HPDE6-E6E7 (cell line): ENCODE results near the gene ASCC3.

Experiments used
- DNase-seq: peaks from one replicate; pipeline ENCODE4 v3.0.0; 2011; ENCODE audit warnings: missing footprints; ENCODE audit errors: extremely low spot score

Gene ASCC3

GRCh38 chr6:100575921-100576320 is 305.2 kb downstream of the ASCC3 start:
- no peak for DNase-seq

GRCh38 chr6:100574836-100575235 is 306.3 kb downstream of the ASCC3 start:
- DNase-seq, result no peak

DNA sequence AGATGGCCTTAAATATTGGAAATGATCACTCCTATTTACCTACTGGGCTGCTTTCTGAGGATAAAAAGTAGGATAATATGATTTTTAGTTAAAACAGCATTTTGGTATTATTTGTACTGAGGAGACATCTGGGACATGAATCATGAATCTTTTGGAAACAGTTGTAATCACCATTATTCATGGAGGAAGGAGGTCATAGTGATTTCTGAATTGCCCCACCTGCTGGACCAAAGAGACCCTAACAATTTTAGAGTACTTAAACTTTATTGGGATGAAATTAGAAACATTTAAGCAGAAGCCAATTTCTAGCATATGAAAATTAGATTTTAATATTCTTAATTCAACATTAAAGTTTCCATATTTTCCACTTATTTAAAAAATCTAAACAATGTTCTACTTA is 308.0 kb downstream of the ASCC3 start:
- peak; percentile 4 for DNase-seq

DNA sequence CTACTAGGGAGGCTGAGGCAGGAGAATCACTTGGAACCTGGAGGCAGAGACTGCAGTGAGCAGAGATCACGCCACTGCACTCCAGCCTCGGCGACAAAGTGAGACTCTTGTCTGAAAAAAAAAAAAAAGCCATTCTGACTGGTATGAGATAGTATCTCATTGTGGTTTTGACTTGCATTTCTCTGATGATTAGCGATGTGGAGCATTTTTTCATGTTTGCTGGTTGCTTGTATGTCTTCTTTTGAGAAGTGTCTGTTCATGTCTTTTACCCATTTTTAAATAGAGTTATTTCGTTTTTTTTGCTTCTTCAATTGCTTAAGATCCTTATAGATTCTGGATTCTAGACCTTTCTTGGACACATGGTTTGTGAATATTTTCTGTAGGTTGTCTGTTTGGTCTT is 312.9 kb downstream of the ASCC3 start:
- DNase-seq, result no peak

- no peak for DNase-seq
Measured at GRCh38 chr6:100566563-100566962, 314.6 kb downstream of the ASCC3 start.

GRCh38 chr6:100565439-100566104 is 315.6 kb downstream of the ASCC3 start:
- no peak for DNase-seq

DNA sequence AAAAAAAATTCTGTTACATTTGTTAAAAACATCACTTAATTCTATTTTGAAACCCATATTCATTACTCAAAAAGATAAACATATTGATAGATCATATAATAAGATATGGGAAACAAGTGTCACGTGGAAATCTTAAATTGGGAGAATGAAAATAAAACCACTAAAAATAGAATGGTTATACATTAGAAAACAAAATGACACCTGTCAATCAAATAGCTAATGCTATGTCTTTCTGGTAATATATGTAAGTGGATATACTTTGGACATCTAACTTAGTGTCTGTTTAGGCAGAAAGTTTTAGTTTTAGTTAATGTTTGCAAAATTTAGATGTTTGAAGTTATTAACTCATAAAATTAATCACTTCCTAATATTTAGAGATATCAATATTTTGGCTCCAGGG is 321.3 kb downstream of the ASCC3 start:
- no peak for DNase-seq

- DNase-seq, result no peak
Measured at GRCh38 chr6:100554228-100554627, 326.9 kb downstream of the ASCC3 start.

GRCh38 chr6:100553243-100553642 is 327.9 kb downstream of the ASCC3 start:
- DNase-seq, result no peak

DNA sequence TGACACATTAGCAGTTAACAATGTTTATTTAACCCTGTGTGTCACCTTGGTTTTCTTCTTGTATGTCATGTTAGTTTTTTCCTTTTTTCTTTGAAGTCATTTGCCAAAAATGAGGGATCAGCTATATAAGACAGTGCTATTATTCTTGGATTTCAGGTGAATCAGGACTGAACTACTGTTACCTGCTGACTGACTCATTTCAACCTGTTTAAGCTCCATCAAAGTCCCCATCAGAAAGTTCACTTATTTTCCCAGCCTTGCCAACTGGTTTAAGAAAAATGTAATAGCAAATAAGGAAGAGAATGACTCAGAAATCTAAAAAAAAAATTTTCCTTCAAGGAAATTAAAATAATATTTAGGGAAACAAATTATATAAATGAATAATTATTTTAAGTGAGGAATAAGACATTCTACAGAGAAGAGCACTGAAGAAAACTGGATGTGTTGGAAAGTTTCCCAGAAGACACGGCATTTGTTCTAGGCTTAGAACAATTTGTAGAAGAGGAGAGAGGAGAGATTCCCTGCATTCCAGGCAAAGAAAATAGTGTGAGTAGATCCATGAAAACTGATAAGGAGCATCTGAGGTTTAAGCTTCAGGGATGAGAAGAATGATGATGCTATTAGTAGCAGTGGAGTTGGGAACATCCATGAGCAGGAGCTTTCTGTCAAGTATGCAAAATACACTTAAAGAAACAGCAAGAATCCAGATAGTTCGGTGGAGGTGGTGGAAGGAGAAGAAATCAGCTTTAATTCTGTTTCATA is 331.5 kb downstream of the ASCC3 start:
- no peak for DNase-seq

DNA sequence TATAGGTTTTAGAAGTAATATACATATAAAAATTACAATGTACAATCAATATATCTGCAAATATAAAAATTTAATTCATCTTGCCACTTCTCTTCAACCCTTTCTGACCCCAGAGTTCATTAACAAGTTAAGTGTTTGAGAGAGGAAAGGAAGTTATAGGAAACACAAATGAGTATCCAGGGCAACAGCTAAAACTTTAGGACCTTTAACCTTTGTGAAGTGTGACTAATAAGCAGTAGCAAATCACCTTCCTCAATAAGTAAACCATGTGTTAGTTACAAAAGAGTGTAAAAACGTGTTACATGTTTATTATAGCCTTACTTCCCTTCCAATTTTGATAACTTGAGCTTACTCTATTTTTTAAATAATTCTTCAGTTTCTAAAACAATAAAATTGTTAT is 343.0 kb downstream of the ASCC3 start:
- DNase-seq, result no peak

DNA sequence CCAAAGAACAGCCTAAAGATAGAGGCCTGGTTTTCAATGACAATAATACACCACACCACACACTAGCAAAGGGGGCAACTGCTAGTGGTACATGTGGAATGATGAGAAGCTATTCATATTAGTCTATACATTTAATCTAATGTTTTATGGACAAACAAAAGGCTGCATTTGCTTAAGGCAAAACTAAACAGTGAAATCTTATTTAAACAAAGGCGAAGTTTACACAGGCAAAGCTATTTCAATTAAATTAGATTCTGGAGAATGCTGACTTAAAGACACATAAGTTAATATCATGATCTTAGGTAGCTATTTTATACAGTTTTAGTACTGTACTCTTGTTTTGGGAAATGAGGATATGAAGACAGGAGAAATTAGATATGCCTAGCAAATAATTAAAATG is 362.5 kb downstream of the ASCC3 start:
- no peak for DNase-seq

DNA sequence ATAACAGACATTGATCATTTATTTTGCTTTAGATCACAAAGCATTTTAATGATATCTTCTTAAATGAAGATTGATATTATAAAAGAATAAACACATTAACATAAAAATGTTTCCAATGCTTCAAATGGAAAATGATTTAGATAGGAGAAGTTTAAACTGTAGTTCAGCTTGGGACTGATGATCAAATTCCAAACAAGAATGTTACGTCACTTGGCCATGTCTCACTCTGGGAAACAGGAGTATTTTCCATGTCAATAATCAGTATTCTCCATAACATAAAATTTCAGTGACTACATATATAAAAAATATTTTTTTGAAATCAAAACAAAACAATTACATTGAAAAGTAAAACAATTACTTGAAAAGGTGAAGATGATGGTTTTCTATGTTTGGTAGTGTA is 363.5 kb downstream of the ASCC3 start:
- no peak for DNase-seq

DNA sequence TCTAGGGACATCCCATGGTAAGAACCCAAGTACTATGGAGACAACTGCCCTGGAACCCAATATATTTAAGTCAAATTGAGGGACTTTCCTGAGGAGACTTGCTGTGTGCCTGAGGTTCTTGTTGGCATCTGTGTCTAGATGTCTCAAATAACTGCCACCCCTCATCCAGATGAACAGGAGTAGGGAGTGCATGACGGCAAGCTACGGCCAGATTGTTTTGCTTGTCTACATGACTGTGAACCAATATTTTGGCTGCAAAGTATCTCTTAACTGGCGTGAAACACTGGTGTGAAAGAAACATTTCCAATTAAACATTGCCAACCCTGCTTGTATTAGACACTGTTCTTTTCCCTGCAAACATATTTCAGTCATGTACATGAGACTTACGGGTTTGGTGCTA is 364.0 kb downstream of the ASCC3 start:
- no peak for DNase-seq

DNA sequence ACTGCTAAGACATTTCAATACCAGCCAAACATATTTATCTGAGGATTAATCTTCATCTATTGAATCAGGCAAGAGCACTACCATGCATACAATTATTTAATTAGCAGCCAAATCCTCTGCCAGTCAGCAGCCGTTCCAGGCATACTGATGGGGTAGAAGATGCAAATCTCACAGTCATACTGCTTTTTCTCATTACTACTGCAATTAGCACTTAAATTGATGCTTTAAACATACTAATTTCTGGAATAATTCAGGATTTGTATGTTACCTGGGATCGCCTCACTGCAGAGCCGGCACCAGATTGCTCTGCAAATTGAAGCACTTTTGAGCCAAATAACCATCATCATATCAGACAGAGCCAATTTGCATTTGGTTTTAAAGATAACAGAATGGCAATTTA is 366.5 kb downstream of the ASCC3 start:
- DNase-seq, result no peak

- no peak for DNase-seq
Measured at GRCh38 chr6:100512203-100512862, 368.8 kb downstream of the ASCC3 start.

GRCh38 chr6:100509101-100509500 is 372.0 kb downstream of the ASCC3 start:
- DNase-seq, result no peak

DNA sequence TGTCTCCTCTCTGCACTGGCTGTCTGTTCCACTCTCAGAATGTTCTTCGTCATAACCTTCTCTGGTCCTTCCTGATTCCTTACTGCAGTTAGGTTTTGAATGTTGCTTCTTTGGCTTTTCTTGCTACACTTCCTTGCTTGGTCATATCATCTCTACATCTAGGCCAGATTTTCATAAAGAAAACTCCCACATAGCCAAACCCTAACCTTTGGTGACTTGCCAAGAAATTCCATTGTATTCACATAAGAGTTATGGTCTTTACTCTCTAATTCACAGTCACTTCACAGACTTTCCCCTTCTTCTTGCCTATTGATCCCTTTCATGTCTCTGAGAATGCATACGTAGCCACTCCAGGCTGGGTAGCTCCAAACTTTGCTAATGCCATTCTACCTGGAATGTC is 374.5 kb downstream of the ASCC3 start:
- no peak for DNase-seq

DNA sequence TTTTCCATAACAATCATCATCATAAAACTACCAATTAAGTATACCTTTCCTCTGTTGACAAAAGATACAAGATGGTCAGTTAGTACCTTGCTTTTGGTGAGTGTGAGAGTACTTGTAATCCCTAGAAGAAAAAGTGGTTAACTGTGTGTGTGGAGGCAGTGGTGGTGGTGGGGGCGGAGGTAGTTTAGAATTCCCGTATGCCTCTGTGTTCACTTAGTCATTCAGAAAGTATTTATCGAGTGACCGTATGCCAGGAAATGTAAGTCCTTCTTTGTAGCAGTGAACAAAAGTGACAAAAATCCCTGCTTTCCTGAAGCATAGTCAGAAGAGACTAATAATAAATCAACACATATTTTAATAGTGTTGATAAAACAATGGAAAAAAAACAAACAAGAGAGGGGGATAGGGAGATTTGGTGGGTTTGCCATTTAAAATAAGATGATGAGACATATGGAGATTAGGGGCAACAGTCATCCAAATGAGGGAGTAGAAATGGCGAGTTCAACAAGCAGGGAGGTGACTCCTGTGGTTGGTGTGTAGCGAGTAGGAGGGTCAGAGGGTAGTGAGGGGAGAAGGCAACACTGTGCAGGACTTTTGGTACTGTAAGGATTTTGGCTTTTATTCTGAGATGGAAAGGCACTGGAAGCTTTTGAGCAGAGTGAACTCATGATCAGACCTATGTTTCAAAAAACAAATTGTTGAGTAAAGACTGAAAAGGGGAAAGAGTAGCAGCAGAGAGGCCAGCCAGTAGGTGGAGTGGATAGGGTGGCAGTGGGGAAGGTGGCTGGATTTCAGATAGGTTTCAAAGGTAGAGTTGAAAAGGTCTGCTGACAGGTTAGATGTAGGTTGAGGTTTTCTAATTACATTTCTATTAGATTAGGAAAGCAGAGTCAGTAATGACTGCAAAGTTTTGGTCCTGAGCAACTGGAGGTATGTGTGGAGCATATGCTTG is 376.1 kb downstream of the ASCC3 start:
- peak; percentile 17 for DNase-seq

DNA sequence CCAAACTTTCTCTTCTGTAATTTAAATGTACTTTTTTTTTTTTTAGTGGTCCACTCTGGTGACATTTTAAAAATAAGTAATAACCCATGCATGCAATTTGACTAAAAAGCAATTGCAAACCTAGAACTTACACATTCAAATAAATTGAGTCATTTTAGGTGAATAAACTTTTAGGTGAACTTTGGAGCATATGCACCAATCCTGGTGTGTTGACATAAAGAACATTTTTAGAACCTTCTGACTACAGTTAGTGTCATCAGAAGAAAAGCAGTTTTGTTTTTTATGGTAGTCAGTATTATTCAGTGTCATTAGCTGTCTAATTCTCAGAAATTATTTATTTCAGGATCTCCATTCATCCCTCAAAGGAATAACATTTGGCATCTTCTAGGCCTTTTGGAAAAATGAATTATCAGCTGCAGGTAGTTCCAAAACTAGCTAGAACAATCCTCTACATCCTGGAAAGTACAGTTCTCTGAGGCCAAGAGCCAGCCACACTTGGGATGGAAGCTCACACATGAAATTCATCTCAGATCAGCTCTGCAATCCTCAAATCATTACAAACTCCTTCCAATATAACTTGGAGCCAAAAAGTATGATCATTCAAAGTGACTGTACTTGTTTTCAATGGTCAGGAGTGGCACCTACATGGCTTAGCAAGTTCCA is 378.0 kb downstream of the ASCC3 start:
- no peak for DNase-seq

DNA sequence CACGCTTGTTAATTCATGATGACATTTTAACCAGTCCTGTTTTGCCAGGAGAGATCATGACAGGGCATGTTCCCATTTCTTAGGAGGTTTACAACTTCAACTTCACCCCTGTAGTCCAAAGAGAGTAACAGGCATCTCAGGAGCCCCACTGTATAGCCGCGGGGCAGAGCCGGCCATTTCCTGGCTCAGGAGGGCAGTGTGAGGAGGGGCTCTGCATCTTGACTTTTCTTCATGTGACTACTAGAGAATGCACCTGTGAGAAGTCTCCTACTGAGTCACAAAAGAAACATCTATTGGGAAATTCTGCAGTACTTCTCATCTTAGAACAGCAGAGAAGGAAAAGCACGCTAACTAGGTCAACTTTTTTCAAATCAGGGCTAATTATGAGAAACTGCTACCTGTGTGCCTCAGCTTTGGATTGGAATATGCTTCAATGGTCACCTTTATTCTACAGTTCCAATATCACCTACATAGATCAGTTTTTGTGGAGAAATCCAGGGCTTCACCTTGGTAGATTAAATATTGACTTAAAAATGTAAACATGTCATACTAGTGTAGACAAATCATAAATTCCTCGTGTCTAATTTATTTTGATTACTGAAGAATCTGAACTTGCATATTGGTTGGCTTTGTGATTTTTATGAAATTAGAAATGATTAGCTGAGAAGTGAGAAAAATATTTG is 387.8 kb downstream of the ASCC3 start:
- peak; percentile 67 for DNase-seq
